B cell (primary cell): Measurements from ENCODE around the gene JPH3. TPM values are rescaled to one million over a fixed set of nuclear protein-coding genes. Genes with fewer than 3 reads are reported as not detected.

Experiments used
- ATAC-seq: fragments of 200-7000 bp; cut with Tn5 transposase; one replicate; pipeline ENCODE4 v1.10.0; 2021; ENCODE audit warnings: low read depth, mild to moderate bottlenecking, moderate number of reproducible peaks, moderate library complexity
- CTCF ChIA-PET: fragments of 350-600 bp; sonication (Branson Sonifier 250); formaldehyde crosslinking; loops from one replicate; lab custom pipeline; 2021; ENCODE audit warnings: antibody characterized with exemption, inconsistent platforms; lab: Charles Lee
- POLR2A ChIA-PET: fragments of 350-600 bp; sonication (Branson Sonifier 250); formaldehyde crosslinking; loops from one replicate; lab custom pipeline; 2021; ENCODE audit warnings: antibody characterized with exemption; lab: Charles Lee
- DNase-seq: peaks from one replicate; pipeline ENCODE4 v3.0.0; 2013
- H2AFZ ChIP-seq: 2 replicates; pipeline ENCODE4 v1.6.1; 2012; ENCODE audit warnings: mild to moderate bottlenecking, low read depth, low read length; ENCODE audit not compliant: insufficient read depth, poor library complexity, severe bottlenecking
- H3K27ac ChIP-seq, 2 donors: 1 replicate in 1 of 2; 2 replicates in 1 of 2; pipeline ENCODE4 v1.5.1; 2012 to 2013; ENCODE audit warnings: low read length in 2 of 2, mild to moderate bottlenecking in 2 of 2, moderate library complexity in 1 of 2
- H3K27me3 ChIP-seq, 4 experiments: fragments of 200-600 bp in 1 of 4; sonication (generic) in 1 of 4; replicated peaks in 1 of 4; 1 replicate in 2 of 4; 2 replicates in 2 of 4; pipeline versions ENCODE4 v1.6.1 to v1.7.0; 2013 to 2016; ENCODE audit warnings: low read length in 3 of 4, mild to moderate bottlenecking in 2 of 4, mixed read lengths in 1 of 4, moderate library complexity in 1 of 4; ENCODE audit not compliant: insufficient read depth in 4 of 4, control insufficient read depth in 3 of 4; ENCODE audit errors: control extremely low read depth in 1 of 4
- H3K36me3 ChIP-seq, 2 experiments: replicated peaks in 1 of 2; 1 replicate in 1 of 2; 2 replicates in 1 of 2; pipeline versions ENCODE4 v1.6.1 to v1.7.1; 2013; ENCODE audit warnings: low read length in 1 of 2; ENCODE audit not compliant: insufficient read depth in 2 of 2, control insufficient read depth in 1 of 2; ENCODE audit errors: control extremely low read depth in 1 of 2, extremely low read depth in 1 of 2
- H3K4me1 ChIP-seq, 2 donors: fragments of 200-600 bp in 1 of 2; sonication (generic) in 1 of 2; 1 replicate in 1 of 2; 2 replicates in 1 of 2; pipeline versions ENCODE4 v1.5.1 to v1.6.1; 2013 to 2017; ENCODE audit warnings: low read length in 2 of 2; ENCODE audit not compliant: control insufficient read depth in 2 of 2, insufficient read depth in 2 of 2
- H3K4me2 ChIP-seq: replicated peaks from 2 replicates; pipeline ENCODE3; 2012; ENCODE audit warnings: mild to moderate bottlenecking, low read depth, low read length; ENCODE audit not compliant: poor library complexity, severe bottlenecking
- H3K4me3 ChIP-seq, 5 experiments: fragments of 200-600 bp in 1 of 5; sonication (generic) in 1 of 5; 1 replicate in 3 of 5; 2 replicates in 2 of 5; pipeline versions ENCODE4 v1.5.1 to v1.7.0; 2011 to 2016; ENCODE audit warnings: low read length in 4 of 5, mild to moderate bottlenecking in 4 of 5, low read depth in 2 of 5, control low read depth in 1 of 5, moderate library complexity in 1 of 5; ENCODE audit not compliant: insufficient read depth in 1 of 5; ENCODE audit errors: control extremely low read depth in 1 of 5, extremely low read depth in 1 of 5
- H3K79me2 ChIP-seq: fragments of 200-600 bp; sonication (generic); one replicate; pipeline ENCODE4 v1.6.0; 2016; ENCODE audit warnings: low read length; ENCODE audit not compliant: control insufficient read depth, insufficient read depth
- H3K9ac ChIP-seq: fragments of 200-600 bp; sonication (generic); 2 replicates; pipeline ENCODE4 v1.6.1; 2017; ENCODE audit warnings: mild to moderate bottlenecking, low read length, moderate library complexity
- H3K9me3 ChIP-seq, 3 donors: one replicate each; pipeline versions ENCODE4 v1.6.1 to v1.7.1; 2013; ENCODE audit warnings: low read length in 2 of 3; ENCODE audit not compliant: control insufficient read depth in 2 of 3, insufficient read depth in 1 of 3; ENCODE audit errors: control extremely low read depth in 1 of 3
- H4K20me1 ChIP-seq: 2 replicates; pipeline ENCODE4 v1.6.0; 2012; ENCODE audit warnings: mild to moderate bottlenecking, low read length; ENCODE audit not compliant: insufficient read depth, control insufficient read depth, poor library complexity, severe bottlenecking
- H3K27ac Mint-ChIP-seq: one replicate; pipeline ENCODE4 v1.8.0; 2021; ENCODE audit warnings: mixed read lengths
- H3K27me3 Mint-ChIP-seq: one replicate; pipeline ENCODE4 v1.8.0; 2021; ENCODE audit warnings: mixed read lengths
- H3K4me1 Mint-ChIP-seq: one replicate; pipeline ENCODE4 v1.8.0; 2021; ENCODE audit warnings: mixed read lengths
- H3K4me3 Mint-ChIP-seq: one replicate; pipeline ENCODE4 v1.8.0; 2021; ENCODE audit warnings: mixed read lengths
- H3K9me3 Mint-ChIP-seq: one replicate; pipeline ENCODE4 v1.8.0; 2022; ENCODE audit warnings: mixed read lengths; ENCODE audit not compliant: insufficient read depth
- CTCF ChIP-seq: fragments of 200-600 bp; IDR thresholded peaks from one replicate; pipeline ENCODE4 v1.8.0; 2022; ENCODE audit warnings: antibody characterized with exemption, mild to moderate bottlenecking
- EZH2 ChIP-seq: IDR thresholded peaks from 2 replicates; pipeline ENCODE4 v1.6.1; 2012; ENCODE audit warnings: borderline replicate concordance, low read depth, mild to moderate bottlenecking, moderate library complexity, low read length; ENCODE audit not compliant: insufficient read depth, poor library complexity, severe bottlenecking
- WGBS: methylation state at CpG from one replicate; pipeline ENCODE4 v1.1.5; 2013; ENCODE audit warnings: missing lambda C conversion rate; ENCODE audit not compliant: insufficient coverage; 5-methylcytosine and 5-hydroxymethylcytosine counted together
- intact Hi-C: fragments of 100-400 bp; cut with micrococcal nuclease; formaldehyde crosslinking; loops from one replicate; pipeline ENCODE4 v1.10.0; 2022
- polyA plus RNA-seq: library from polyadenylated mRNA; depleted of rRNA; stranded (reverse); fragments of >200 nt; gene quantifications from 2 replicates; pipeline ENCODE4 v1.2.3, GENCODE V29; 2012
- total RNA-seq, 2 donors: library from RNA; stranded (reverse); fragments of 120-200 nt in 1 of 2; gene quantifications; 1 replicate in 1 of 2; 2 replicates in 1 of 2; pipeline versions ENCODE4 v1.2.3 to v1.2.4, GENCODE V29; 2013 to 2022

JPH3 gene
- total and polyA plus RNA-seq, 2 donors (not counting 1 experiment from before 2014, with no cell fraction given), result not detected

DNA sequence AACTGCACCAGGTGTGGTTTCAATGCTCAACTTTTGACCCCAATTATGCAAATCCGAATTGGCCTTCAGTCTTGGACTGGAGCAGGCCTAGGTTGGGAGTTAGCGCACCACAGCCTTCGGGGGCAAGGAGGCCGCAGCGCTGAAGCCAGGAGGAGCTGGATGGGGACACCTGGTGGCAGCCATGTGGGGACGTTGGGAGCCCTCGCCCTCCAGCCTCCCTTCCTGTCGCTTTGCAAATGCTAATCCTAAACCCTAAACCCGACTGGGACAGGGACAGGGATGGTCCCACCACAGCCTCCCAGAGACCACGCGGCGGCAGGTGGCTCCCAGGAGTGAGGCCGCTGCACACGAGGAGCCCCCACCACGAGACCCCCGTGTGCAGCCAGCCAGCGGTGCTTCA is 104.8 kb downstream of the JPH3 start:
- H3K4me3 ChIP-seq, result no peak overlapping the region
- ATAC-seq (no peak), DNase-seq (no peak)
- WGBS, result 96% methylated on average over 17 of the region's 17 CpGs
- Mint-ChIP-seq H3K9me3 (no peaks in the 10 kb centered on the region), H3K27me3 (no peaks in the 10 kb centered on the region), H3K27ac (no peak overlapping the region), H3K4me3 (no peak overlapping the region), H3K4me1 (peaks cover 19% of the 10 kb centered on the region)
- peaks cover 0 to 63% of the 10 kb centered on the region in 2 experiments for H3K36me3 ChIP-seq
- POLR2A ChIA-PET, result no interaction called here
- CTCF ChIA-PET, result interaction anchor here (1.7 kb wide), 1 partner anchor 71 kb away, joined by 4 read pairs; no protein-coding TSS in a partner anchor
- TF ChIP-seq EZH2 (no peak), CTCF (no peak)
- no peaks in the 10 kb centered on the region for H3K9me3 ChIP-seq
- no peaks in the 10 kb centered on the region for H3K27me3 ChIP-seq
- no peak overlapping the region for H2AFZ ChIP-seq
- H3K4me2 ChIP-seq, result no peak overlapping the region
- H3K79me2 ChIP-seq, result no peaks in the 10 kb centered on the region
- H3K27ac ChIP-seq, result no peak overlapping the region
- no peak overlapping the region for H3K9ac ChIP-seq
- intact Hi-C loops, result no loop called here
- H4K20me1 ChIP-seq, result peaks cover 6% of the 10 kb centered on the region
- peaks cover 19 to 20% of the 10 kb centered on the region in 2 donors for H3K4me1 ChIP-seq

DNA sequence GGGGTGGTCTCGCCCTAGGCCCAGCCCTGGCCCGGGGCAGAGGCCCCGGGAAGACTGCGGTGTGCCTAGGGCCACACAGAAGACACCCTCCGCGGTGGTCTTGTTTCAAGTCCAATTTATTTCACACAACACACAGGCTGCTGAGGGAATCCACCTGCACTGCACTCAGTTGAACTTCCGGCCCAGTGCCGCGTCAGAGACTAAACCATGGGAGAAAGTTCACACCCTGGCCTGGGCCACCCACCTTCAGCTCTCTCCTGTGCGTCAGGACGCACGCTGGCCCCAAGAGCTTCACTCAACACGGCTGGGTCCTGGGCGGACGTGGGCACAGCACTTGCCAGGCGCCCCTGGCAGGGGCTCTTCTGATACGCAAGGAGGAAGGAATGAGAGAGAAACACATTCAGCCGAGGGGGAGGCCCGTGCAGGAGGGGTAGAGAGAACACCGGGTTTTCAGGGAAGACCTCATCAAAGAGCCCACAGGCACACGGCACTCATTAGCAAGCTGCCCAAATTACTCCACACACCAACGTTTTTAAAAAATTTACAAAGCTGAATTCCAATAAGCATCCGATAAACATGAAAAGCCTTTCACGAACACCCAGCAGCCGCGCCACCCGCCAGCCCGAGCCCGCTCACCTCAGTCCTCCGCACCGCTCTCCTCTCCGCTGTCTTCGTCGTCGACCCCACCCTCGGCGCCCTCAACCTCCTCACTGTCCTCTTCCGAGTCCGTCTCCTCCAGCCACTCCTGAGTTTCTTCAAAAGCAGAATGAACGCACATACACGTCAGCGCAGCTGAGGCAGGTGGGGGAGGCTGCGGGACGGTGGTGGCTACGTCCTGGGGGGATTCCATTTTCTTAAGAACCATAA is 105.6 kb downstream of the JPH3 start:
- Histone ChIP-seq H3K9ac (no peak overlapping the region), H3K4me3 (no peak overlapping the region), H3K27me3 (no peaks in the 10 kb centered on the region), H3K79me2 (no peaks in the 10 kb centered on the region), H3K27ac (no peak overlapping the region), H2AFZ (no peak overlapping the region), H3K36me3 (peaks cover 0 to 70% of the 10 kb centered on the region in 2 experiments), H3K9me3 (no peaks in the 10 kb centered on the region), H3K4me2 (no peak overlapping the region), H3K4me1 (peaks cover 11 to 12% of the 10 kb centered on the region in 2 donors), H4K20me1 (peaks cover 6% of the 10 kb centered on the region)
- CTCF ChIA-PET, result no interaction called here
- Mint-ChIP-seq H3K4me3 (no peak overlapping the region), H3K4me1 (peaks cover 11% of the 10 kb centered on the region), H3K9me3 (no peaks in the 10 kb centered on the region), H3K27ac (no peak overlapping the region), H3K27me3 (no peaks in the 10 kb centered on the region)
- POLR2A ChIA-PET, result no interaction called here
- no peak for ATAC-seq
- DNase-seq, result no peak
- intact Hi-C loops, result no loop called here
- 97% methylated on average over 38 of the region's 45 CpGs for WGBS
- TF ChIP-seq CTCF (no peak), EZH2 (no peak)
